ENCODE measurements around the gene CD151.

CD151 gene

DNA sequence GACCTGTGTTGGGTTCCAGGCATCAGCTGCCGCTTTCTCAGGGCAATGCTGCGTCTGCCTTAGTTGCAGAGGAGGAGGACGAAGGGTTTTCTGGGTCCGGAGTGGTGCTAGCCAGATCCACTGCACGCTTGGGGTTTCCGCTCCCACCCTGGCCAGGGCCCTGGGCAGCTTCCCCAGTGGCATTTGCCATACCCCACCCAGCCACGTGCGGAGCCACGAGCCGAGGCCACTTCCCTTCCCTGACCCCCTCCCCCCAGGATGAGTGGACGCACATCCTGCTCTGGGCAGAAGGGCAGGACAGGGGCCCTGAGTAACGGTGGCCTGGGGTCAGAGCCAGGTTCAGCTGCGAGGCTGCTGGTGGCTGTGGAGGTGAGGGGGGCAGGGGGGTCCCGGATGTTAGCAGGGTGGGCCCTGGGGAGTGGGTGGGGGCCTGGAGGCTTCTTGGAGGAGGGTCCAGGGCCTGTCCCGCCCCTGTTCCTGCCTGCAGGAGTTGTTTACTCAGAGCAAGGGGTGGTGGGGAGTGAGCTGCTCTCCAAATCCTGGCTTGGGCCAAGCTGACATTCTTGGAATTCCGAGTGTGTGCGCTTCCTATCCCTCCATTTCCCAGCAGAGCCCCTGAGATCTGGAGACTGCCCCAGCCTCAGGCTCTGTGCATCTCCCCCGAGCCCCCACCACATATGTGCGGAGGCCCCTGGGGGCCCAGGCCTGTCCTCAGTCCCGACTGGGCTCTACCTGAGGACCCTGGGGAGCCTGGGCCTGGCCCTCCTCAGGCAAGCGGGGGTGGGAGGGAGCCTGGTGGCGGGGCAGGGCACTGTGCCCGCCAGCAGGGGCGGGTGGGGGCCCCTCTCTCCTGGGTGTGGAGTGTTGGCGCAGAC, 11.3 kb downstream of the CD151 start:
- DNase-seq: no peak

DNA sequence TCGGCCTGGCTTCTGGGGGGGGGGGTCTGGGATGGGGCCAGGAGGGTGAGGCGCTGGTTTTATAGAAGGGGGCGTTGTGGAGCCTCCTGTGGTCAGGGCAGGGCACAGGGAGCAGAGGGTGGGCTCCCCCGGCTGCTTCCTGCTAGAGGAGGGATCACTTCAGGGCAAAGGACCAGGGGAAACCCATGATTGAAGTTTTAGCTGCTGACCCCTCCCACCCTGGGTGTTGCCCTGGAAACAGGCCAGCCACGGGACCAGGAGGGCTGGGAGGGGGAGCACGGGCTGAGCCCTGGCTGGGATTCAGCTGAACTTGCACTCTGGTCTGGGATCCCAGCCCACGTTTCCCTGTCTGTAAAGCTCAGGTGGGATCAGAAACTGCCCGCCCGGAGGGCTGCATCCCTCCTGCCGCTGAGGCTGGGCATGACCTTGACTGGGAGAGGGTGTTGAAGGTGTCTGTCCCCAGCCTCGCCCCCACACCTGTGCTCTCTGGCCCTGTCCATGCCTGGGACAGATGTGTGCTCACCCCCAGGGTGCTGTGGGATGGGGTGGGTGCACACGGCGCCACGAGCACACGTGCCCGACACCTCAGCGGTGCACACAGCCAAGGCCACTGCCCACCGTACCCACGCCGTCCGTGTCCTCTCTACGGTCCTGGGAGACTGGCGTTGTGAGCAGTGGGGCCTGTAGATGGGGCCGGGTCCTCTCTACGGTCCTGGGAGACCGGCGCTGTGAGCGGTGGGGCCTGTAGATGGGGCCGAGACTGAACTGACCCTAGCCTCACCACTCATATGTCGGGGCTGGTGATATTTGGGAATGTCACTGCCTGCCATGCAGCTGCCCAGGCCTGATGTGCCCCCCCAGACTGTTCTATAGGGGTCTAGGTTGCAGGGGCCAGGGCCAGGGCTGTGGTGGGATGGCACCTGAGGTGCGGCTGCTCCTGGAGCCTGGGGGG, 12.2 kb downstream of the CD151 start:
- DNase-seq: no peak

DNA sequence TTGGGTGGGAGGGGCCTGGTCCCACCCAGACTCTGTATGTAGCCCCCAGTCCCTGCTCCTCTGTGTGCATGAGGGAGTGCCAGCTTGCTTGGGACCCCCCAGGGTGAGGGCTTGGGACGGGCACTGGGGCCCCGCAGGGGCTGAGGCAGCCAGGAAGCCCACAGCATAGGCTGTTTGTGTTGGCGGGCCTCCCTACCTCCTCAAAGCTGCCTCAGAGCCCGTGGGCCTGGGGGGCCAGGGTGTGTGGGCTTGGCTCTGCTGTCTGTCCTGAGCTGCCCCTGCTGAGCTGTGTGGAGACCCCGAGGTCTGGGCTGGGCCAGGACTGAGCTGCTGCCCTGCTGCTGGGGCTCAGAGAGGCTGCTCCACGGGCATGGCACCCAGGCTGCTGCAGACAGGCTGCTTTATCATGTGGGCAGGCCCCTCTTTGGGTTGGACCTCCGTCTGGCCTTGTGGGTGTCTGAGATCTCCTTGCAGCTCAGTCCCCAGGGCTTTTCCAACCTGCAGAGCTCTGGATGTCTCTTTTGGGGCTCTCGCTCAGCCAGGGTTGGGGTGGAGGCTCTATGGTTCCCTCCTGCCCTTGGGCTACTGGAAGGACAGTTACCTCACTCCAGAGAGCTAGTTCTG, 13.2 kb downstream of the CD151 start:
- no peak for DNase-seq

DNA sequence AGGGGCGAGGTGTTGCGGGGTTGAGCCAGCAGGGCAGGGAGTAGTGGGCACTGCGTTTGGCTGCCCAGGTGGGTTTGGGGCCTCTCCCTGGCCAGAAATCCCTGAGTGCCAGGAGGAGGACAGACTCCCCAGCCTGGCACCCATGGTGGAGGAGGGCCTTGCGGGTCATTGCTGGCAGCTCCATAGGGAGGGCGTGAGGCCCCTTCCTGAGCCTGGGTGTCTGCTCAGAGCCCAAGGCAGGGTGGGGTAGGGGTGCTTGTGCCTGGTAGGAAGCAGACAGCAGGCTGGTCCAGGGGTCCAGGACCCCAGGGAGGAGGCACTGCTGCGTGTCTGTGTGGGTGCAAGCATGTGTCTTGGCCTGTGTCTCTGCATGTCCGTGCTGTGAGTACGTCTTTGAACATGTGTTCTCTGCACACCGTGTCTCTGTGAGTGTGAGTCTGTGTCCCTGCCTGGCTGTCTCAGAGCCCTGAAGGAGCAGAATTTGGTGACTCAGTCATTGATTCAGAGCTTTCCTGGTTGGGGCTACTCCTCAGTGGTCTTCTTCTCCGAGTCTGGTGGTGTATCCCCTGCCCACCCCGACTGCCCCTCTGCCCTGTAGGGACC, 13.8 kb downstream of the CD151 start:
- no peak for DNase-seq

GRCh38 chr11:847876-848275, 15.1 kb downstream of the CD151 start:
- no peak for DNase-seq

DNA sequence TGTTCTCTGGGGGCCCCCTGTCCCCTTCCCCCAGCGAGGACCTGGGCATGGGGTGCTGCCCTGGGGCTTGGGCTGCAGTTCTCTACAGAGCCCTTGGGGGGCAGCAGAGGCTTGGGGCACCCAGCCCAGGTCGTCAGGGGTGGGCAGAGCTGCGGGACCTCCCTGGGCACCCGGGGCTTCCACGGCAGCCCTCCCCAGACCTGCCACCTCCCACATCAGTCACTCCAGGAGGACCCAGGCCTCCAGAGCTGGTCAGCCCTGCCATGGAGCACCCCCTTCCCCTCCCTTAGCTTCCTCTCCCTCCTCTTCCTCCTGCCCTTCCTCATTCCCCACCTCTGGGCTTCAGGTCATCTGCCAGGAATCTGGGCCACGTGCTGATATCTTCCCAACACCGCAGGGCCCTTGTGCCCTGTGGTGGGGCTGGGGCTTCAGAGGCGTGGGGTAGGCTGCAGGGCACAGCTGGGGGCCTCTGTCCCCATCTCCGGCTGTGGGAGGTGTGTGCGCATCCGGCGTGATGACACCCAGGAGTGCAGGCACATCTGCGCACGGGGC, 15.7 kb downstream of the CD151 start:
- peak in 5 of 6 experiments; percentile 25 to 67 (median 59) for DNase-seq

- DNase-seq: peak in 2 of 6 experiments; percentile 36 to 46
Observed at GRCh38 chr11:849104-849824, 16.5 kb downstream of the CD151 start.

GRCh38 chr11:849951-850774, 17.4 kb downstream of the CD151 start:
- no peak for DNase-seq

GRCh38 chr11:850775-851763, 18.3 kb downstream of the CD151 start:
- no peak for DNase-seq

DNA sequence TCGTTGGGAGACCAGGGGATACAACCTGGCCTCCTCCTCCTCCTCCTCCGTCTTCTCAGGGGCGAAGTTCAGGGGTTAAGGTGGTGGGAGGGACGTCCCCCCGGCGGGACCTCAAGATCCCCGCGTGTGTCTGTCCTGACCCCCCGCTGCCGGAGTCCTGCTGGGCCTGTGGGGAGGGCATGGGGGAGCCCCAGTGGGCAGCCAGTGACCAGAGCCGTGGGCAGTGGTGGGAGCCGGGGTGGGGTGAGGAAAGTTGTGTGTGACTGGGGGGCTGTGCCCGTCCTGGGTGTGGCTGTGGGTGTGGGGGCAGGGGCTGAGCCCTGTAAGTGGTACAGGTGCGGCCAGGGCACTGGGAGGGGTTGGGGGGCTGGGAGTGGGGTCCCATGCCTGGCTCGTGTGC, 20.0 kb downstream of the CD151 start:
- DNase-seq: no peak

DNA sequence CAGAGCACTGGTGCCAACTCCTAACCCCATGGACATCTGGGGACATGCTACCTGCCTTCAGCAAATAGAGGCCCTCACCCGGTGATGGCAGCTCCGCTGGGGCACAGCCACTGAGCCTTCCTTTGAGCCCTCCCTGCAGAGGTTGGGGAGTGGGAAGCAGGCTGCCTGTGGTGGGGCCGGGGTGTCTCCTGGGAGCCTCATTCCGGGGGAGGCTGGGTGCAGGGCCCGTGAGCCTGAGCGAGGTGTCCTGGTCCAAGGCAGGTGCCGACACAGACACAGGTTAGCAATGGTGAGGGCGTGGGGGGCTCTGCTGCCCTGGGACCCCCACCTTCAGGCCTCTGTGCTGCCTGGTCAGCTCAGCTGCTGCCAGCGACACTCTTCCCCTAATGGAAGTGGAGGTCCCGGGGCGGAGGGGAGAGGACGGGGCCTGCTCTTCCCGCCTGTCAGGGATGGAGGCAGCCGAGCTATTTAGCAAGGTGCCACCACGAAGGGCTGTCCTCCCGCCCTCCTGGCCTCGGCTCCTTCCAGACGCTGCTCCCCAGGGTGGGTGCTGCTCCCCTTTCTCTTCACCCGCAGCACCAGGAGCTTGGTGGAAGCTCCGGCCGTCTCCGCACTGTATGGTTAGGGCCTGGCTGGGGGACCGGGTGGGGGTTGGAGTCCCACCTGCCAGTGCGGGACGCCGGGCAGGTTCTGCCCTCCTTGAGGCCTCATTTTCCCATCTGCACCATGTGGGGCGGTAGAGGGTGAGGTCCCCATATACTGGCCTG, 21.1 kb downstream of the CD151 start:
- DNase-seq: no peak

- DNase-seq: no peak
Observed at GRCh38 chr11:854601-855329, 22.0 kb downstream of the CD151 start.

DNA sequence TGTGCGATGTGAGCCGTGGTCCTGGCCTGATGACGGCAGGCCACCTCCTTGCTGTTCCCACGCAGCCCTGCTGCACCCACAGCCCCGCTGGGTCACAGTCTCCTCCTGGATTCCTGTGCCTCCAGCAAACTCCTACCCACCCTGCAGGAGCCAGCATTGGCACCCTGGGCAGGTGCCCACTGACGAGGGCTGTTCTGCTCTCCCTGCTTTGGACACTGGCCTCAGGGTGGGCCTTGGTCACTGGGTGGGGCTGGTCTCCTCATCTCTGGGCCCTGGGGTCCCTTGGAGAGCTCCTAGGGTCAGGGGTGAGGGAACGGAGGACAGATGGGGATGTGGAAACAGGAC, 22.6 kb downstream of the CD151 start:
- no peak for DNase-seq

- DNase-seq: no peak
Observed at GRCh38 chr11:855796-856195, 23.0 kb downstream of the CD151 start.

GRCh38 chr11:856397-856796, 23.6 kb downstream of the CD151 start:
- no peak for DNase-seq

DNA sequence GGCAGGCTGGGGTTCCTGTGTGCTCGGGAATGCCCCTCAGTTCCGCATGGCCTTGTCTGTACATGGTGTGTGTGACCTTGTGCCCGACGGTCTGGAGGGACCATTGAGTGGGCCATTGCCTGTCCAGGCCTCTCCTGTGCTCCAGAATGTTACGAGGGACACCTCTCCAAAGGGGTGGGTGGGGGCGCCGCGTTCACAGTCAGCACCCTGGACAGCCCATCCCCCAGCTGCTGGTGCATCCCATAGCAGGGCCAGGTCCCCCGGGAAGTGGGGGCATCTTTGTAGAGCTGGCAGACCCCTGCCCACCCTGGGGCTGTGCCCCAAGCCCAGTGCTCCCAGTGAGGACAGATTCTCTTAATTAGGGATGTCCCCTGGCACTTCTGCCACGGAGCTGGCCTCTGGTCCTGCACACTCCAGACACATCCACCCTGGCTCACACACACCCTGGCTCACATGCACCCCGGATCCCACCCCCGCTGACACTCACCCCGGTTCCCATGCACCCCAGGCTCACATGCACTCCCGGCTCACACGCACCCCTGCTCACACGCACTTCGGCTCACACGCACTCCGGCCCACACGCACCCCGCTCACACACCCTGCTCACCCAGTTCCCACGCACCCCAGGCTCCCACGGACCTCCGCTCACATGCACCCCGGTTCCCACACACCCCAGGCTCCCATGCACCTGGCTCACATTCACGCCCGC, 25.5 kb downstream of the CD151 start:
- DNase-seq: no peak

GRCh38 chr11:858762-859339, 26.1 kb downstream of the CD151 start:
- DNase-seq: no peak

Data from stimulated activated naive CD4-positive, alpha-beta T cell (primary cell).